Measurements from ENCODE around the gene EPHB2. TPM values are rescaled to one million over a fixed set of nuclear protein-coding genes. Genes with fewer than 3 reads are reported as not detected.

Gene EPHB2
- total RNA-seq, 5 donors from 2014 or later (not counting 1 experiment from before 2014, with no cell fraction given), result 0.06 to 0.20 (median 0.12) TPM; not detected in 2

- Mint-ChIP-seq H3K27ac (no peak overlapping the region), H3K36me3 (no peaks in the 10 kb centered on the region), H3K4me3 (no peak overlapping the region), H3K4me1 (no peaks in the 10 kb centered on the region), H3K9me3 (no peaks in the 10 kb centered on the region), H3K27me3 (peaks cover 3 to 4% of the 10 kb centered on the region in 2 donors)
- Histone ChIP-seq H3K4me3 (ENCODE audit: control insufficient read depth in 1 of 2, extremely low read depth in 1 of 2, low read length in 1 of 2) (no peak overlapping the region), H3K36me3 (ENCODE audit: control insufficient read depth in 2 of 2, extremely low read depth in 1 of 2, insufficient read depth in 1 of 2, low read length in 1 of 2) (no peaks in the 10 kb centered on the region), H3K27ac (ENCODE audit: low read length) (no peak overlapping the region), H3K9me3 (no peaks in the 10 kb centered on the region), H3K4me1 (ENCODE audit: control insufficient read depth in 1 of 2, extremely low read depth in 1 of 2, insufficient read depth in 2 of 2, low read length in 2 of 2) (no peaks in the 10 kb centered on the region), H3K27me3 (replicated peaks in 1 of 2; ENCODE audit: control insufficient read depth in 2 of 2, extremely low read depth in 1 of 2, insufficient read depth in 2 of 2, low read length in 1 of 2) (peaks cover 0 to 15% of the 10 kb centered on the region in 2 experiments)
- DNase-seq, result no peak
- POLR2A ChIA-PET, result no interaction called here
- 65% methylated on average over 3 of the region's 4 CpGs for WGBS (ENCODE audit: insufficient coverage)
- CTCF ChIA-PET, result no interaction called here
- no peak for ATAC-seq (replicated peaks in 1 of 4)
Measured at GRCh38 chr1:22786719-22787489, 76.3 kb downstream of the EPHB2 start.

GRCh38 chr1:22787636-22788035 lies 77.0 kb downstream of the EPHB2 start:
- Mint-ChIP-seq H3K4me1 (no peaks in the 10 kb centered on the region), H3K27me3 (peaks cover 3 to 4% of the 10 kb centered on the region in 2 donors), H3K9me3 (no peaks in the 10 kb centered on the region), H3K4me3 (no peak overlapping the region), H3K36me3 (no peaks in the 10 kb centered on the region), H3K27ac (no peak overlapping the region)
- no peaks in the 10 kb centered on the region for H3K36me3 ChIP-seq (ENCODE audit: control insufficient read depth in 2 of 2, extremely low read depth in 1 of 2, insufficient read depth in 1 of 2, low read length in 1 of 2)
- H3K9me3 ChIP-seq, result no peaks in the 10 kb centered on the region
- H3K27me3 ChIP-seq (replicated peaks in 1 of 2; ENCODE audit: control insufficient read depth in 2 of 2, extremely low read depth in 1 of 2, insufficient read depth in 2 of 2, low read length in 1 of 2), result peaks cover 0 to 16% of the 10 kb centered on the region in 2 experiments
- POLR2A ChIA-PET, result no interaction called here
- ATAC-seq (replicated peaks in 1 of 4) (no peak), DNase-seq (no peak)
- CTCF ChIA-PET, result no interaction called here
- WGBS (ENCODE audit: insufficient coverage), result no CpG with 5 or more reads among the region's 2 CpGs
- no peak overlapping the region for H3K4me3 ChIP-seq (ENCODE audit: control insufficient read depth in 1 of 2, extremely low read depth in 1 of 2, low read length in 1 of 2)
- H3K4me1 ChIP-seq (ENCODE audit: control insufficient read depth in 1 of 2, extremely low read depth in 1 of 2, insufficient read depth in 2 of 2, low read length in 2 of 2), result no peaks in the 10 kb centered on the region
- H3K27ac ChIP-seq (ENCODE audit: low read length), result no peak overlapping the region

GRCh38 chr1:22788254-22788661 lies 77.6 kb downstream of the EPHB2 start:
- H3K4me3 ChIP-seq (ENCODE audit: control insufficient read depth in 1 of 2, extremely low read depth in 1 of 2, low read length in 1 of 2), result no peak overlapping the region
- Mint-ChIP-seq H3K9me3 (no peaks in the 10 kb centered on the region), H3K36me3 (no peaks in the 10 kb centered on the region), H3K27me3 (peaks cover 3 to 4% of the 10 kb centered on the region in 2 donors), H3K27ac (no peak overlapping the region), H3K4me3 (no peak overlapping the region), H3K4me1 (no peaks in the 10 kb centered on the region)
- ChIA-PET CTCF (no interaction called here), POLR2A (no interaction called here)
- no peak overlapping the region for H3K27ac ChIP-seq (ENCODE audit: low read length)
- no peaks in the 10 kb centered on the region for H3K9me3 ChIP-seq
- no peaks in the 10 kb centered on the region for H3K4me1 ChIP-seq (ENCODE audit: control insufficient read depth in 1 of 2, extremely low read depth in 1 of 2, insufficient read depth in 2 of 2, low read length in 2 of 2)
- no CpG with 5 or more reads among the region's 2 CpGs for WGBS (ENCODE audit: insufficient coverage)
- DNase-seq, result no peak
- H3K27me3 ChIP-seq (replicated peaks in 1 of 2; ENCODE audit: control insufficient read depth in 2 of 2, extremely low read depth in 1 of 2, insufficient read depth in 2 of 2, low read length in 1 of 2), result peaks cover 0 to 17% of the 10 kb centered on the region in 2 experiments
- ATAC-seq (replicated peaks in 1 of 4), result no peak
- H3K36me3 ChIP-seq (ENCODE audit: control insufficient read depth in 2 of 2, extremely low read depth in 1 of 2, insufficient read depth in 1 of 2, low read length in 1 of 2), result no peaks in the 10 kb centered on the region

- H3K36me3 Mint-ChIP-seq, result no peaks in the 10 kb centered on the region
- POLR2A ChIA-PET, result no interaction called here
Measured at GRCh38 chr1:22789356-22789994, 78.8 kb downstream of the EPHB2 start.

GRCh38 chr1:22790232-22791008 lies 79.8 kb downstream of the EPHB2 start:
- no peak overlapping the region for H3K4me3 Mint-ChIP-seq
- no peak overlapping the region for H3K27ac ChIP-seq (ENCODE audit: low read length)
- no peaks in the 10 kb centered on the region for H3K9me3 ChIP-seq
- CTCF ChIA-PET, result no interaction called here
- H3K27me3 Mint-ChIP-seq, result peaks cover 0 to 3% of the 10 kb centered on the region in 2 donors
- H3K36me3 ChIP-seq (ENCODE audit: control insufficient read depth in 2 of 2, extremely low read depth in 1 of 2, insufficient read depth in 1 of 2, low read length in 1 of 2), result no peaks in the 10 kb centered on the region
- no peak overlapping the region for H3K4me3 ChIP-seq (ENCODE audit: control insufficient read depth in 1 of 2, extremely low read depth in 1 of 2, low read length in 1 of 2)
- H3K36me3 Mint-ChIP-seq, result no peaks in the 10 kb centered on the region
- POLR2A ChIA-PET, result no interaction called here
- peaks cover 0 to 9% of the 10 kb centered on the region in 2 experiments for H3K27me3 ChIP-seq (replicated peaks in 1 of 2; ENCODE audit: control insufficient read depth in 2 of 2, extremely low read depth in 1 of 2, insufficient read depth in 2 of 2, low read length in 1 of 2)
- no peaks in the 10 kb centered on the region for H3K4me1 ChIP-seq (ENCODE audit: control insufficient read depth in 1 of 2, extremely low read depth in 1 of 2, insufficient read depth in 2 of 2, low read length in 2 of 2)
- no peak overlapping the region for H3K27ac Mint-ChIP-seq
- DNase-seq (no peak), ATAC-seq (replicated peaks in 1 of 4) (no peak)
- H3K9me3 Mint-ChIP-seq, result no peaks in the 10 kb centered on the region
- WGBS (ENCODE audit: insufficient coverage), result no CpG with 5 or more reads among the region's 13 CpGs
- H3K4me1 Mint-ChIP-seq, result no peaks in the 10 kb centered on the region

More at GRCh38 chr1:22789356-22789994, 78.8 kb downstream of the EPHB2 start:
- Histone ChIP-seq H3K9me3 (no peaks in the 10 kb centered on the region), H3K27ac (ENCODE audit: low read length) (no peak overlapping the region), H3K27me3 (replicated peaks in 1 of 2; ENCODE audit: control insufficient read depth in 2 of 2, extremely low read depth in 1 of 2, insufficient read depth in 2 of 2, low read length in 1 of 2) (peaks cover 0 to 7% of the 10 kb centered on the region in 2 experiments), H3K36me3 (ENCODE audit: control insufficient read depth in 2 of 2, extremely low read depth in 1 of 2, insufficient read depth in 1 of 2, low read length in 1 of 2) (no peaks in the 10 kb centered on the region), H3K4me1 (ENCODE audit: control insufficient read depth in 1 of 2, extremely low read depth in 1 of 2, insufficient read depth in 2 of 2, low read length in 2 of 2) (no peaks in the 10 kb centered on the region), H3K4me3 (ENCODE audit: control insufficient read depth in 1 of 2, extremely low read depth in 1 of 2, low read length in 1 of 2) (no peak overlapping the region)
- H3K4me1 Mint-ChIP-seq, result no peaks in the 10 kb centered on the region
- peaks cover 0 to 3% of the 10 kb centered on the region in 2 donors for H3K27me3 Mint-ChIP-seq
- DNase-seq (no peak), ATAC-seq (replicated peaks in 1 of 4) (no peak)
- 66% methylated on average over 5 of the region's 6 CpGs for WGBS (ENCODE audit: insufficient coverage)
- CTCF ChIA-PET, result no interaction called here
- no peak overlapping the region for H3K4me3 Mint-ChIP-seq
- no peak overlapping the region for H3K27ac Mint-ChIP-seq
- H3K9me3 Mint-ChIP-seq, result no peaks in the 10 kb centered on the region

- Histone ChIP-seq H3K4me3 (ENCODE audit: control insufficient read depth in 1 of 2, extremely low read depth in 1 of 2, low read length in 1 of 2) (no peak overlapping the region), H3K27me3 (replicated peaks in 1 of 2; ENCODE audit: control insufficient read depth in 2 of 2, extremely low read depth in 1 of 2, insufficient read depth in 2 of 2, low read length in 1 of 2) (peaks cover 0 to 9% of the 10 kb centered on the region in 2 experiments), H3K9me3 (no peaks in the 10 kb centered on the region), H3K36me3 (ENCODE audit: control insufficient read depth in 2 of 2, extremely low read depth in 1 of 2, insufficient read depth in 1 of 2, low read length in 1 of 2) (no peaks in the 10 kb centered on the region), H3K4me1 (ENCODE audit: control insufficient read depth in 1 of 2, extremely low read depth in 1 of 2, insufficient read depth in 2 of 2, low read length in 2 of 2) (no peaks in the 10 kb centered on the region), H3K27ac (ENCODE audit: low read length) (no peak overlapping the region)
- Mint-ChIP-seq H3K27ac (no peak overlapping the region), H3K36me3 (no peaks in the 10 kb centered on the region), H3K4me3 (no peak overlapping the region), H3K4me1 (no peaks in the 10 kb centered on the region), H3K9me3 (no peaks in the 10 kb centered on the region), H3K27me3 (peaks cover 0 to 3% of the 10 kb centered on the region in 2 donors)
- ATAC-seq (replicated peaks in 1 of 4), result no peak
- WGBS (ENCODE audit: insufficient coverage), result 100% methylated on average over 1 of the region's 6 CpGs
- POLR2A ChIA-PET, result interaction anchor here in 1 of 2 donors (0.7 kb wide), 1 partner anchor 921 kb away, joined by 3 read pairs; no protein-coding TSS in a partner anchor
- DNase-seq, result no peak
- CTCF ChIA-PET, result no interaction called here
Measured at GRCh38 chr1:22791831-22792347, 81.2 kb downstream of the EPHB2 start.

Data from T-cell (primary cell).